A204.1 (cell line): ENCODE measurements around the gene ANXA8.
"Not testable (repeated sequence)": the region's sequence is repeated elsewhere in the genome, so short reads cannot be mapped to it uniquely, and the experiment has no call there.

Experiments
- FAIRE-seq: peaks from 2 replicates; lab custom pipeline; 2012; peaks lifted over from hg19 to GRCh38; lab: Jason Lieb, UNC

Gene ANXA8

GRCh38 chr10:47483923-47484322 lies at the start of gene ANXA8:
Gene ANXA8 (minus strand): TSS chr10:47484115. CDS start chr10:47483933, 182 bp downstream.
- FAIRE-seq = not testable (repeated sequence)

- not testable (repeated sequence) for FAIRE-seq
These were observed 39.6 kb upstream of the ANXA8 start, which contains the start of gene AGAP9 for GRCh38 chr10:47523475-47523874. Gene AGAP9 (minus strand): TSS chr10:47523638. CDS start chr10:47523526, 112 bp downstream.

GRCh38 chr10:47502313-47502712 lies 18.4 kb upstream of the ANXA8 start:
- FAIRE-seq = not testable (repeated sequence)

- FAIRE-seq = not testable (repeated sequence)
These were observed 10.3 kb upstream of the ANXA8 start for GRCh38 chr10:47494226-47494625.

- FAIRE-seq = not testable (repeated sequence)
These were observed 7.7 kb upstream of the ANXA8 start, which contains the start of gene FAM25G for GRCh38 chr10:47491600-47491999. Gene FAM25G (minus strand): TSS chr10:47491700. CDS start chr10:47491674, 26 bp downstream.

- not testable (repeated sequence) for FAIRE-seq
These were observed 5.7 kb upstream of the ANXA8 start for GRCh38 chr10:47489630-47490029.

GRCh38 chr10:47485943-47486342 lies 2.0 kb upstream of the ANXA8 start:
- not testable (repeated sequence) for FAIRE-seq

GRCh38 chr10:47484786-47485185 lies 871 bp upstream of the ANXA8 start:
- not testable (repeated sequence) for FAIRE-seq

- FAIRE-seq = not testable (repeated sequence)
These were observed 1.5 kb downstream of the ANXA8 start for GRCh38 chr10:47482367-47482766.

GRCh38 chr10:47481768-47482181 lies 2.1 kb downstream of the ANXA8 start:
- FAIRE-seq = not testable (repeated sequence)

GRCh38 chr10:47481182-47481766 lies 2.6 kb downstream of the ANXA8 start:
- FAIRE-seq = not testable (repeated sequence)

GRCh38 chr10:47480133-47480532 lies 3.8 kb downstream of the ANXA8 start:
- FAIRE-seq = not testable (repeated sequence)

- not testable (repeated sequence) for FAIRE-seq
These were observed 5.8 kb downstream of the ANXA8 start for GRCh38 chr10:47478114-47478513.

- not testable (repeated sequence) for FAIRE-seq
These were observed 6.8 kb downstream of the ANXA8 start for GRCh38 chr10:47477078-47477477.

GRCh38 chr10:47475101-47475500 lies 8.8 kb downstream of the ANXA8 start:
- not testable (repeated sequence) for FAIRE-seq

GRCh38 chr10:47473516-47473915 lies 10.4 kb downstream of the ANXA8 start:
- not testable (repeated sequence) for FAIRE-seq

GRCh38 chr10:47472647-47473046 lies 11.3 kb downstream of the ANXA8 start:
- FAIRE-seq = not testable (repeated sequence)

GRCh38 chr10:47472072-47472471 lies 11.8 kb downstream of the ANXA8 start:
- FAIRE-seq = not testable (repeated sequence)

GRCh38 chr10:47468731-47469528 lies 15.0 kb downstream of the ANXA8 start:
- not testable (repeated sequence) for FAIRE-seq

- FAIRE-seq = not testable (repeated sequence)
These were observed 16.0 kb downstream of the ANXA8 start for GRCh38 chr10:47467957-47468356.

GRCh38 chr10:47467458-47467857 lies 16.5 kb downstream of the ANXA8 start:
- FAIRE-seq = not testable (repeated sequence)

GRCh38 chr10:47465216-47465917 lies 18.5 kb downstream of the ANXA8 start:
- not testable (repeated sequence) for FAIRE-seq
